Osteocyte (in vitro differentiated cells): ENCODE measurements around the gene WDR27. TPM values are rescaled to one million over a fixed set of nuclear protein-coding genes. Genes with fewer than 3 reads are reported as not detected.

Experiments
- DNase-seq: peaks from one replicate; pipeline ENCODE4 v3.0.0; 2021; ENCODE audit warnings: mixed read lengths; ENCODE audit not compliant: unreplicated experiment; ENCODE audit errors: extremely low spot score
- H3K27ac Mint-ChIP-seq: one replicate; pipeline ENCODE4 v1.8.0; 2021; ENCODE audit warnings: mild to moderate bottlenecking, mixed read lengths; ENCODE audit not compliant: unreplicated experiment
- H3K27me3 Mint-ChIP-seq: one replicate; pipeline ENCODE4 v1.8.0; 2021; ENCODE audit warnings: mixed read lengths; ENCODE audit not compliant: unreplicated experiment
- H3K36me3 Mint-ChIP-seq: one replicate; pipeline ENCODE4 v1.8.0; 2021; ENCODE audit warnings: mixed read lengths; ENCODE audit not compliant: unreplicated experiment
- H3K4me1 Mint-ChIP-seq: one replicate; pipeline ENCODE4 v1.8.0; 2021; ENCODE audit warnings: mixed read lengths; ENCODE audit not compliant: unreplicated experiment
- H3K4me3 Mint-ChIP-seq: one replicate; pipeline ENCODE4 v1.8.0; 2021; ENCODE audit warnings: mild to moderate bottlenecking, moderate library complexity, mixed read lengths; ENCODE audit not compliant: unreplicated experiment
- H3K9me3 Mint-ChIP-seq: one replicate; pipeline ENCODE4 v1.8.0; 2021; ENCODE audit warnings: mixed read lengths; ENCODE audit not compliant: unreplicated experiment
- CTCF ChIP-seq: fragments of 200-600 bp; sonication (generic); IDR thresholded peaks from 2 replicates; pipeline ENCODE4 v1.5.0; 2021; ENCODE audit warnings: antibody characterized with exemption, mild to moderate bottlenecking, moderate library complexity
- total RNA-seq: library from RNA; stranded (reverse); gene quantifications from 2 replicates; pipeline ENCODE4 v1.2.1, GENCODE V29; 2021

WDR27 gene
- total RNA-seq, 1 donor from 2014 or later = 37.4 TPM

DNA sequence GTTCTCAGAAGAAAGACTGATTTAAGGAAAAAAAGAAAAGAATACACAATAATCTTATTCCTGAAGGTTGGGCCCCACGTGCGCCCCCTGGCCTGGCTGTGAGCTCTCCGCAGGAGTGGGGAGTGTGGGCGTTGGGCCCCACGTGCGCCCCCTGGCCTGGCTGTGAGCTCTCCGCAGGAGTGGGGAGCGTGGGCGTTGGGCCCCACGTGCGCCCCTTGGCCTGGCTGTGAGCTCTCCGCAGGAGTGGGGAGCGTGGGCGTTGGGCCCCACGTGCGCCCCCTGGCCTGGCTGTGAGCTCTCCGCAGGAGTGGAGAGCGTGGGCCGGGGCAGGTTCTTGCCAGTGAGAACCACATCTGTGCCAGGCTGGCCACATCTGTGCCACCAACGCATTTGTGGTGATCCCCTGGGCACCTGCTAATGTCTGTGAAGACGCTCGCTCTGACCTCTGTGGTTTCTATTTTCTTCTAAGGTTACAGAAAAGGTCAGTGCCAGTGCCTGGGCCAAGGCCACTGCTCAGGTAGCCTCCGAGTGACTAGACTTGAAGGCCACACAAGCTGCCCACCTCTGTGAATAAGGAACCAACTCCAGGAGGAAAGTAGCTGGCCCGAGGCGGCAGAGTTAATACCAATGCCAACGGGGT is 41.0 kb downstream of the WDR27 start:
- H3K4me3 Mint-ChIP-seq = no peak overlapping the region
- H3K9me3 Mint-ChIP-seq = no peaks in the 10 kb centered on the region
- H3K4me1 Mint-ChIP-seq = no peaks in the 10 kb centered on the region
- H3K27ac Mint-ChIP-seq = no peak overlapping the region
- H3K27me3 Mint-ChIP-seq = no peaks in the 10 kb centered on the region
- peaks cover 28% of the 10 kb centered on the region for H3K36me3 Mint-ChIP-seq
- no peak for TF ChIP-seq CTCF
- DNase-seq = peak; percentile 86

DNA sequence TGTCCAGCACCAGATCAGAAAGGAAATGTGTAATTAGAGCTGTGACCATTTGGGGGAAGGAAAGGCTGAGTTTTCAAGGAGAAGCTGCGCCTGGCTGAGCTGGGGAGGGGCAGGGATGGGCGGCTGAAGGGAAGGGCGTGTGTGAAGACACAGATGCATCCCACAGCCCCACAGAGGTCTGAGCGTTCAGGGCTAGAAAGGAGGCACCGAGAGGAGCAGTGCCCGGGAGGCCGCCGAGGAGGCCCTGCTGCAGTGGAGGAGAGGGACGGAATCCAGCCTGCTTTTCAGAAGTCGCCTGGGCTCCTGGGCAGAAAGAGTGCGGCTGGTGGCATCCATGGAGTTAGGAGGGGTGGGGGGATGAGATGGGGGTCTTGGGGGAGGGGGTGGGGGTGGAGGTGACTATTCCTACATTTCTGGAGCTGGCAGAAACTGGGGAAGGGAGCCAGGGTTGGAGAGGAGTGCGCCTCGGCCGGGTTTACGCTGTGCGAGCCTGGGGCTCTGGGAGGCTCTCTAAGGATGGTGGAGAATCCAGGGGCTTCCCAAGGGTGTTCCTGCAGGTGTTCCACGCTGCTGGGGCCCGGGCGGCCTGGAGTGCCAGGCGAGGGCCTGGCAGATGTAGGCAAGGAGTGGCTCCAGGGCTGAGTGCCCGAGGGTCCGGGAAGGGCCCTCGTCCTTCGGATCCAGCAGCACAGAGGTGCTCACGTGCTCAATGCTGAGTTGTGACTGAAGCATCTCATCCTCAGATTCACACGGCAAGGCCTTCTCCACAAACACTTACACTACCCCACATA is 41.8 kb downstream of the WDR27 start:
- no peaks in the 10 kb centered on the region for H3K9me3 Mint-ChIP-seq
- peak; percentile 82 for DNase-seq
- H3K4me1 Mint-ChIP-seq = peaks cover 6% of the 10 kb centered on the region
- H3K4me3 Mint-ChIP-seq = no peak overlapping the region
- H3K27me3 Mint-ChIP-seq = no peaks in the 10 kb centered on the region
- no peak for TF ChIP-seq CTCF
- H3K27ac Mint-ChIP-seq = no peak overlapping the region
- H3K36me3 Mint-ChIP-seq = peaks cover 28% of the 10 kb centered on the region

- no peak for TF ChIP-seq CTCF
- H3K9me3 Mint-ChIP-seq = no peaks in the 10 kb centered on the region
- peaks cover 7% of the 10 kb centered on the region for H3K4me1 Mint-ChIP-seq
- peak; percentile 83 for DNase-seq
- no peaks in the 10 kb centered on the region for H3K27me3 Mint-ChIP-seq
- no peak overlapping the region for H3K27ac Mint-ChIP-seq
- H3K4me3 Mint-ChIP-seq = no peak overlapping the region
- H3K36me3 Mint-ChIP-seq = peaks cover 13% of the 10 kb centered on the region
Measured at GRCh38 chr6:169657284-169657610, 44.6 kb downstream of the WDR27 start.

- peak; percentile 82 for DNase-seq
- Mint-ChIP-seq H3K36me3 (peaks cover 11% of the 10 kb centered on the region), H3K27ac (no peak overlapping the region), H3K4me3 (no peak overlapping the region), H3K4me1 (peaks cover 7% of the 10 kb centered on the region), H3K9me3 (no peaks in the 10 kb centered on the region), H3K27me3 (no peaks in the 10 kb centered on the region)
- TF ChIP-seq CTCF = no peak
Measured at GRCh38 chr6:169656546-169657283, 45.1 kb downstream of the WDR27 start.
